ENCODE measurements around the gene SLC5A3. TPM values are rescaled to one million over a fixed set of nuclear protein-coding genes. Genes with fewer than 3 reads are reported as not detected.

Gene SLC5A3
- total and polyA plus RNA-seq, 2 of the 8 experiments (the other 6 are each of a cell fraction or from before 2014, with no cell fraction given): 4.0 to 19.4 TPM

DNA sequence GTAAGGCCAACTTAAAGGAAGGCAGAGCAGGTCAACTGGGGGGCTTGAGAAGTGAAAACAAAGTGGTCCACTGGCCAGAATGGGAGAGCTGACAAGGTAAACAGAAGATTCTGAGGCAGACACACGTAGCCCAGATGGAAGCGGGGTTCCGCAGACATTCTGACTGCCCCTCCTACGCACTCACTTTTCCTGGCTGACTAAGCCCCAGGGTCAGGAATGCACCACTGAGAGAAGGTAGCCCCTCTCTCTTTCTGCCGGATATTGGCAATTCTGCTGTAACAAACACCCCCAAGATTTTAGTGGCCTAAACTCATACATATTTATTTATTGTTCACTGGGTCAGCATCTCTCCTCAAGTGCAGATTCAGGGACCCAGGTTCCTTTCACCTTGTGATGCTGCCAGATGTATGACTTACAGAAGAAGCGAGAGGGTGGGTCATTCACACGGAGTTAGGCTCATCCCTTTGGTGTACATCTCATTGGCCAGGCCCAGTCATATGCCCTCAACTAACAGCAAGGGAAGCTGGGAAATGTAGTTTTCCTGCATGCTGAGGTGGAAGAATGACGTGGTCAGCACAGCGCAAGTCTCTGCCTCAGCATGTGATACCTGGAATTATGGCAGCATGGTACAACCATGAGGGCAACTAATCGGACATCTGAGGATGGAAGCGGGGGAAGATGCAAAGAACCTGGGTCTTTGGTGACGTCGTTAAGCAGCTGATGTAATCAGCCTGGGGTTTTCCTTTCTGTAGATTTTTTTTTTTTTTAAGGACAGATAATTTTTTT, 43.4 kb upstream of the SLC5A3 start (continued):
- no peak for TF ChIP-seq RXRA (IDR thresholded peaks at IDR 0.05; ENCODE audit: insufficient read depth, low read depth, low read length)
- TF ChIP-seq CHD2 (IDR thresholded peaks at IDR 0.05; ENCODE audit: low read length): peak; percentile 76
- TF ChIP-seq KDM4A (IDR thresholded peaks at IDR 0.05; ENCODE audit: low read depth, low read length, severe bottlenecking): peak; percentile 7
- TF ChIP-seq SIN3A (conservative IDR thresholded peaks at IDR 0.05 in 1 of 2, IDR thresholded peaks at IDR 0.05 in 1 of 2; ENCODE audit: low read depth in 1 of 2, low read length in 2 of 2): no peak
- 0 out of 2 replicates have a peak, but pooled peaks have one; percentile 26 for TF ChIP-seq TAF1 (IDR thresholded peaks at IDR 0.05; ENCODE audit: low read depth, low read length)
- no peak for TF ChIP-seq CHD1 (IDR thresholded peaks at IDR 0.05; ENCODE audit: low read depth, low read length)
- TF ChIP-seq SAP30 (IDR thresholded peaks at IDR 0.05; ENCODE audit: insufficient read depth, insufficient replicate concordance, low read length): no peak
- TF ChIP-seq, protein P1, sequence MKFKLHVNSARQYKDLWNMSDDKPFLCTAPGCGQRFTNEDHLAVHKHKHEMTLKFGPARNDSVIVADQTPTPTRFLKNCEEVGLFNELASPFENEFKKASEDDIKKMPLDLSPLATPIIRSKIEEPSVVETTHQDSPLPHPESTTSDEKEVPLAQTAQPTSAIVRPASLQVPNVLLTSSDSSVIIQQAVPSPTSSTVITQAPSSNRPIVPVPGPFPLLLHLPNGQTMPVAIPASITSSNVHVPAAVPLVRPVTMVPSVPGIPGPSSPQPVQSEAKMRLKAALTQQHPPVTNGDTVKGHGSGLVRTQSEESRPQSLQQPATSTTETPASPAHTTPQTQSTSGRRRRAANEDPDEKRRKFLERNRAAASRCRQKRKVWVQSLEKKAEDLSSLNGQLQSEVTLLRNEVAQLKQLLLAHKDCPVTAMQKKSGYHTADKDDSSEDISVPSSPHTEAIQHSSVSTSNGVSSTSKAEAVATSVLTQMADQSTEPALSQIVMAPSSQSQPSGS (IDR thresholded peaks at IDR 0.05; ENCODE audit: low read length): no peak
- TF ChIP-seq CEBPB (IDR thresholded peaks at IDR 0.05; ENCODE audit: low read depth, low read length): no peak
- no peak for TF ChIP-seq NANOG (IDR thresholded peaks at IDR 0.05; ENCODE audit: insufficient read depth, low read depth, low read length, poor library complexity, severe bottlenecking)
- TF ChIP-seq SRF (IDR thresholded peaks at IDR 0.05; ENCODE audit: low read depth, low read length): no peak
- TF ChIP-seq SP2 (IDR thresholded peaks at IDR 0.05; ENCODE audit: low read length): no peak
- no peak for TF ChIP-seq CBX8 (IDR thresholded peaks at IDR 0.05; ENCODE audit: borderline replicate concordance, low read depth, low read length)
- no peak for TF ChIP-seq TBP (IDR thresholded peaks at IDR 0.05; ENCODE audit: low read depth, low read length)
- TF ChIP-seq TCF12 (IDR thresholded peaks at IDR 0.05; ENCODE audit: low read depth, low read length): no peak
- peak; percentile 90 for TF ChIP-seq SIX5 (IDR thresholded peaks at IDR 0.05; ENCODE audit: low read depth, low read length)
- no peak for TF ChIP-seq KDM5A (IDR thresholded peaks at IDR 0.05; ENCODE audit: low read length)
- TF ChIP-seq HDAC2 (IDR thresholded peaks at IDR 0.05; ENCODE audit: borderline replicate concordance in 1 of 2, low read depth in 2 of 2, low read length in 2 of 2): no peak
- TF ChIP-seq FOSL1 (IDR thresholded peaks at IDR 0.05; ENCODE audit: insufficient read depth, low read depth, low read length): no peak
- no peak for TF ChIP-seq YY1 (IDR thresholded peaks at IDR 0.05; ENCODE audit: low read depth, low read length)
- TF ChIP-seq NRF1 (IDR thresholded peaks at IDR 0.05; ENCODE audit: low read depth, low read length): no peak
- TF ChIP-seq JUN (IDR thresholded peaks at IDR 0.05; ENCODE audit: low read depth, low read length): no peak
- TF ChIP-seq JUND (IDR thresholded peaks at IDR 0.05; ENCODE audit: low read length): 0 out of 2 replicates have a peak, but pooled peaks have one; percentile 31
